GM18867 (cell line): ENCODE results near the gene CELF1.
"Not testable (repeated sequence)": the region's sequence is repeated elsewhere in the genome, so short reads cannot be mapped to it uniquely, and the experiment has no call there.

Experiments used
- ATAC-seq: cut with Tn5 transposase; IDR thresholded peaks from one replicate; pipeline ENCODE4 v1.9.1; 2021; ENCODE audit warnings: mild to moderate bottlenecking, moderate library complexity; ENCODE audit not compliant: unreplicated experiment

The CELF1 gene

GRCh38 chr11:47577460-47578041 lies 24.6 kb upstream of the CELF1 start:
- ATAC-seq: no peak

- ATAC-seq: no peak
Measured at GRCh38 chr11:47573321-47573720, 20.4 kb upstream of the CELF1 start.

GRCh38 chr11:47572715-47573255 lies 19.9 kb upstream of the CELF1 start:
- no peak for ATAC-seq

GRCh38 chr11:47571895-47572294 lies 19.0 kb upstream of the CELF1 start:
- ATAC-seq: no peak

- ATAC-seq: no peak
Measured at GRCh38 chr11:47571357-47571729, 18.4 kb upstream of the CELF1 start.

GRCh38 chr11:47570651-47571356 lies 17.9 kb upstream of the CELF1 start:
- ATAC-seq: no peak

GRCh38 chr11:47569646-47570045 lies 16.7 kb upstream of the CELF1 start:
- ATAC-seq: no peak

GRCh38 chr11:47566149-47566698 lies 13.3 kb upstream of the CELF1 start:
- ATAC-seq: no peak

- peak; percentile 89 for ATAC-seq
Measured at GRCh38 chr11:47565340-47566148, 12.6 kb upstream of the CELF1 start, which contains the start of gene PTPMT1. Gene PTPMT1, plus strand, starts transcription at chr11:47565599. Its CDS starts 24 bp downstream, at chr11:47565623.

GRCh38 chr11:47564933-47565339 lies 12.0 kb upstream of the CELF1 start:
- ATAC-seq: no peak

GRCh38 chr11:47564366-47564765 lies 11.4 kb upstream of the CELF1 start:
- not testable (repeated sequence) for ATAC-seq

GRCh38 chr11:47562393-47562792 lies 9.5 kb upstream of the CELF1 start:
- ATAC-seq: not testable (repeated sequence)

GRCh38 chr11:47560426-47560825 lies 7.5 kb upstream of the CELF1 start:
- no peak for ATAC-seq

- no peak for ATAC-seq
Measured at GRCh38 chr11:47558695-47559094, 5.8 kb upstream of the CELF1 start.

- not testable (repeated sequence) for ATAC-seq
Measured at GRCh38 chr11:47557004-47557403, 4.1 kb upstream of the CELF1 start.

GRCh38 chr11:47553406-47553743 lies 443 bp upstream of the CELF1 start:
- peak; percentile 29 for ATAC-seq

- ATAC-seq: peak; percentile 2
Measured at GRCh38 chr11:47552056-47552565, 821 bp downstream of the CELF1 start.

GRCh38 chr11:47551086-47551485 lies 1.8 kb downstream of the CELF1 start:
- ATAC-seq: peak; percentile 25

GRCh38 chr11:47550288-47551047 lies 2.5 kb downstream of the CELF1 start:
- no peak for ATAC-seq

GRCh38 chr11:47546274-47546673 lies 6.7 kb downstream of the CELF1 start:
- not testable (repeated sequence) for ATAC-seq
